ENCODE measurements around the gene AKAP13.

GRCh38 chr15:85383470-85384148 is 3.2 kb downstream of the AKAP13 start:
- no peak for TF ChIP-seq CTCF (IDR thresholded peaks at IDR 0.05)
- no peak for TF ChIP-seq POLR2A (IDR thresholded peaks at IDR 0.05)

All from testis (tissue), 2 donors.